HUES64 (cell line): Measurements from ENCODE around the gene ENTPD3.

ENCODE experiments used
- H3K27ac ChIP-seq: 2 replicates; pipeline ENCODE4 v1.7.0; 2013; ENCODE audit warnings: low read depth, low read length, inconsistent platforms
- H3K27me3 ChIP-seq: 2 replicates; pipeline ENCODE4 v1.6.1; 2013; ENCODE audit warnings: mild to moderate bottlenecking, low read length; ENCODE audit not compliant: insufficient read depth
- H3K36me3 ChIP-seq: 2 replicates; pipeline ENCODE4 v1.6.1; 2013; ENCODE audit warnings: mild to moderate bottlenecking, low read length; ENCODE audit not compliant: insufficient read depth
- H3K4me1 ChIP-seq: 2 replicates; pipeline ENCODE4 v1.6.1; 2013; ENCODE audit warnings: mild to moderate bottlenecking, low read length, moderate library complexity; ENCODE audit not compliant: insufficient read depth
- H3K4me3 ChIP-seq: 2 replicates; pipeline ENCODE4 v1.5.1; 2013; ENCODE audit warnings: mild to moderate bottlenecking, low read length, moderate library complexity
- H3K9ac ChIP-seq: 2 replicates; pipeline ENCODE4 v1.6.1; 2013; ENCODE audit warnings: mild to moderate bottlenecking, low read depth, low read length
- H3K9me3 ChIP-seq: 2 replicates; pipeline ENCODE4 v1.6.1; 2013; ENCODE audit warnings: low read depth, low read length; ENCODE audit not compliant: insufficient read depth
- WGBS: fragments of 150-250, 120-280 bp; methylation state at CpG from one replicate; pipeline ENCODE4 v1.1.7; 2013; ENCODE audit warnings: missing lambda C conversion rate; 5-methylcytosine and 5-hydroxymethylcytosine counted together

ENTPD3 gene

DNA sequence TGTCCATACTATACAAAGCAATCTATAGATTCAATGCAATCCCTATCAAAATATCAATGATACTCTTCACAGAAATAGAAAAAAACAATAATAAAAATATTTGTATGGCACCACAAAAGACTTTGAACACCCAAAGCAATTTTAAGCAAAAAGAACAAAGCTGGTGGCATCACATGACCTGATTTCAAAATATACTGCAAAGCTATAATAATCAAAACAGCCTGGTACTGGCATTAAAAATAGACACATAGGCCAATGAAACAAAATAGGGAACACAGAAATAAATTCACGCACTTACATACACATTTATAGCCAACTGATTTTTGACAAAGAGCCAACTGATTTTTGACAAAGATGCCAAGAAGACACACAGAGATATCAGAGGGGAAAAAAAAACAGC lies 9.2 kb upstream of the ENTPD3 start:
- Histone ChIP-seq H3K4me1 (no peaks in the 10 kb centered on the region), H3K27ac (no peak overlapping the region), H3K36me3 (no peaks in the 10 kb centered on the region), H3K27me3 (no peaks in the 10 kb centered on the region), H3K4me3 (no peak overlapping the region), H3K9ac (no peak overlapping the region), H3K9me3 (no peaks in the 10 kb centered on the region)
- 95% methylated on average over 1 of the region's 1 CpG for WGBS

DNA sequence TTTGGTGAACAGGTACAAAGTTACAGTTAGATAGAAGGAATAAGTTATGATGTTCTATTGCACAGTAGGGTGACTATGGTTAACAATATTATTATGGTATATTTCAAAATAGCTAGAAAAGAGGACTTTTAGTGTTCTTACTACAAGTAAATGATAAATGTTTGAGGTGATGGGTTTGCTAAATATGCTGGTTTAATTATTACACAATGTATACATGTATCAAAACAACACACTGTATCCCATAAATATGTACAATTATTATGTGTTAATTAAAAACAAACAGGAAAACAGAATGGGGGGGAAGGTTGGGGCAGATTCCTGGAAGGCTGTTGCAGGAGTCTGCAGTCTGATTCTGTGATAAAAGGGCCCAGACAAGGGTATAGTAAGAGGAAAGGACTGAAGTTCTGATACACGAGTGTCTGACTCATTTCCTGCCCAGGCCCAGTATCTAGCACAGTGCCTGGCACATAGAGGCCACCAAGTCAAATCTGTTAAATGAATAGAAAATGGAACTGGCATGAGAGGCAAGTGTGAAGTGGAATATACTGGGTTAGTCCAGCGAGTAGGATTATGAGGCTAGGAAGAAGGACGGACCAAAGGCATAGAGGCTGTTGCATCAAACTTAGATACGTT lies 7.2 kb upstream of the ENTPD3 start:
- no peak overlapping the region for H3K4me3 ChIP-seq
- WGBS = 82% methylated on average over 4 of the region's 4 CpGs
- H3K27ac ChIP-seq = no peak overlapping the region
- no peaks in the 10 kb centered on the region for H3K9me3 ChIP-seq
- H3K27me3 ChIP-seq = no peaks in the 10 kb centered on the region
- H3K4me1 ChIP-seq = no peaks in the 10 kb centered on the region
- H3K36me3 ChIP-seq = no peaks in the 10 kb centered on the region
- H3K9ac ChIP-seq = no peak overlapping the region

DNA sequence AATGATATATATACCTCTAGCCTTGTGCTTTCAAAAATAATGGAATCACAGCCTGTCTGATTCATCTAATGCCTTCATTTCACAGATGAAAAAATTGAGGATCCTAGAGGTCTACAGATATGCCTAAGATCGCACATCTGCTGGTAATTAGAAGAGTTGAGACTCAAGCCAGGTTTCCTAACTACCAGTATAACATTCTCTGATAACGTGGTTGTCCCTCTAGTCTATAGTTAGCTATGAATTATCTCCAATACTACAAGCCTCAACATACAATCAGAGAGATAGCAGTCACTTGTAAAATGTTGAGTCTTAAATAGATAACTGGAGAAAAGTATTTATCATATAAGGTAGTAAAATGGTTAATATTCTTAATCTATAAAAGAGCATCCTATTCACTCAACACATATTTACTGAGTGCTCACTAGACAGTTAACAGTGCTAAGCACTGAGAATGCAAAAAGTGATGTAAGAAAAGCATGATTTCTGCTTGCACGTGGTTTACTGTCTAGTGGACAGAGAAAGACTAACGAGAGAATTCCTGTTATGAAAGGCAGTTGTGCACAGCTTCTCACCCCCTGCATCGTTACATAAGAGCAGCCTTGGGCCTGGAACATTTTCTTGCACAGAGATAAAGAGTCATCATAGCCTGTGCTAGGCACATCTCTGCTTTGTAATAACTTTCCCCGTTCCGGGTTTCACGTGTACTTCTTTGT lies 4.9 kb upstream of the ENTPD3 start:
- H3K9me3 ChIP-seq = no peaks in the 10 kb centered on the region
- H3K4me1 ChIP-seq = no peaks in the 10 kb centered on the region
- H3K4me3 ChIP-seq = no peak overlapping the region
- peaks cover 13% of the 10 kb centered on the region for H3K27me3 ChIP-seq
- no peak overlapping the region for H3K27ac ChIP-seq
- no peak overlapping the region for H3K9ac ChIP-seq
- WGBS = 94% methylated on average over 7 of the region's 8 CpGs
- no peaks in the 10 kb centered on the region for H3K36me3 ChIP-seq

DNA sequence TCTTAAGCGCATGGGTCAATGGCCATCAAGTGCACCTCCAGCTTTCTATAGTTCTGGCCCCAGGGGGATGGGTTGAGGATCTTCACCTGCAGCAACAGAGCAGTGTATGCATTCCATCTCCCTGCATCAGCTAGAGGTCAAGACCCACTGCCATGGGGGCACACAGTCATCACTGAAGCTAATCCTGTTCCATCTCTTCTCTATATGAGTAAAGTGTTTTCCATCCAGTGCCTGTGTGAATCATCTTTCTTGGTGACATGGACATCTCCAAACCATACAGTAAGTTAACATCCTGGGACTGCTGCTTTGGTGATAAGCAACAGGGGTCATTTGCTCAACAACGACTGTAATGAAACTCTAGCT lies 4.4 kb upstream of the ENTPD3 start:
- H3K27me3 ChIP-seq = peaks cover 19% of the 10 kb centered on the region
- H3K36me3 ChIP-seq = no peaks in the 10 kb centered on the region
- H3K4me3 ChIP-seq = no peak overlapping the region
- H3K9ac ChIP-seq = no peak overlapping the region
- no peak overlapping the region for H3K27ac ChIP-seq
- H3K9me3 ChIP-seq = no peaks in the 10 kb centered on the region
- peaks cover 2% of the 10 kb centered on the region; the same call in 1 of the 2 replicates for H3K4me1 ChIP-seq
- 91% methylated on average over 2 of the region's 2 CpGs for WGBS

DNA sequence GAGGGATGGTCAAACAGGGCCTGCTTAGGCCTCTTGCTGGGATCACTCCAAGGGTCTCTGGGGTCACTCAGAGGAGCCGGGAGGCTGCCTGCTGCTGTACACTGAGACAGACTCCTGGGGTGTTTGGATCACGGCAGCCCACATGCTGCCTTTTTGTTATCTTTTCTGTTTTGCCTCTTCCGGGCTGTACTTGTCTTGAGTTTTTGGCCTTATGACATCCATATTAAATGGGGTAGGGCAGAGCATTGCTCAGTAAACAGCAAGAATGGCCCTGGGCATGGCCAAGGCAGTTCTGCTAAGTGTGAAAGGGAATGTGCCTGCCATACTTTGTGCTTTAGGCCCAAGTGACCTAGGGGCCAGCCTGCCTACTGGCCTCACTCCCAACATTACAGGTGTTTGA lies 771 bp upstream of the ENTPD3 start:
- Histone ChIP-seq H3K36me3 (no peaks in the 10 kb centered on the region), H3K4me1 (peaks cover 6% of the 10 kb centered on the region; the same call in 1 of the 2 replicates), H3K4me3 (peak overlapping the region; percentile 71; the same call in 1 of the 2 replicates), H3K27ac (no peak overlapping the region), H3K9ac (no peak overlapping the region), H3K9me3 (no peaks in the 10 kb centered on the region), H3K27me3 (peaks cover 45% of the 10 kb centered on the region)
- 91% methylated on average over 3 of the region's 3 CpGs for WGBS

DNA sequence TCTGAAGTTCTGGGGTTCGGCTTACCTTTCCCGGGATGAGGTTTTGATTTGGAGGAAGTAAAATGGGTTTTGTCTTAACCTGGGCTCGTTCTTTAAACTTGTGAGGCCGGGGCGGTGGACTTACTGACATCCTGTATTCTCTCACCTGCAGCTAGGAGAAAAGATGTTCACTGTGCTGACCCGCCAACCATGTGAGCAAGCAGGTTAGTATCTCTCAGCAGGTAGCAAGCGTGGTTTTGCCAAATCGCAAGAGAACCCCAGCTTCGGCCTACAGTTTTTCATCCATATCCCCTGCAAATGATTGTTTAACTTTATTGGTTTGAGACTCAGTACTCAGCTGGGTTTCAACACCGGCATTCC lies 891 bp downstream of the ENTPD3 start:
- Histone ChIP-seq H3K27ac (no peak overlapping the region), H3K9me3 (no peaks in the 10 kb centered on the region), H3K4me1 (peaks cover 6% of the 10 kb centered on the region; the same call in 1 of the 2 replicates), H3K9ac (no peak overlapping the region), H3K27me3 (peaks cover 45% of the 10 kb centered on the region), H3K4me3 (peak overlapping the region; percentile 71), H3K36me3 (no peaks in the 10 kb centered on the region)
- WGBS = 81% methylated on average over 10 of the region's 10 CpGs

DNA sequence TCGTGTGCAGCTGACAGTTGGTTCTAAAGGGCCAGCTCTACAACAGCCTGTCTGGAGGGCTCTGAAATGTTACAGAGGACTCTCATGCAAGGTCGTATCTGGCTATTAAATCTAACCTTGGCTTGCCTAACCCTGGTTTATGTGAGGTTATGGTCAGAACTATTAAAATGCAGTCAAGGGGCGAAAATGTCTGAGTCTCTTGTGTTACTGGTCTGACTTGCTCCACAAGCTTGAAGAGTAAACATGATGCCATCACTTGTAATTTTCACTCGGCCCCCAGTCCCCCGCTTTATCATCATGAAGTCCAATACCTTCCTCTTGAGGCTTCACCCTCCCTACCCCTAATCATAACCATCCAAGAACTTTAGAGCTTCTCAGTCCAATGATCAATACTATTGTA lies 9.4 kb downstream of the ENTPD3 start:
- 85% methylated on average over 5 of the region's 5 CpGs for WGBS
- no peaks in the 10 kb centered on the region for H3K36me3 ChIP-seq
- no peaks in the 10 kb centered on the region for H3K4me1 ChIP-seq
- H3K4me3 ChIP-seq = no peak overlapping the region
- H3K9me3 ChIP-seq = no peaks in the 10 kb centered on the region
- no peak overlapping the region for H3K9ac ChIP-seq
- no peaks in the 10 kb centered on the region for H3K27me3 ChIP-seq
- H3K27ac ChIP-seq = no peak overlapping the region

DNA sequence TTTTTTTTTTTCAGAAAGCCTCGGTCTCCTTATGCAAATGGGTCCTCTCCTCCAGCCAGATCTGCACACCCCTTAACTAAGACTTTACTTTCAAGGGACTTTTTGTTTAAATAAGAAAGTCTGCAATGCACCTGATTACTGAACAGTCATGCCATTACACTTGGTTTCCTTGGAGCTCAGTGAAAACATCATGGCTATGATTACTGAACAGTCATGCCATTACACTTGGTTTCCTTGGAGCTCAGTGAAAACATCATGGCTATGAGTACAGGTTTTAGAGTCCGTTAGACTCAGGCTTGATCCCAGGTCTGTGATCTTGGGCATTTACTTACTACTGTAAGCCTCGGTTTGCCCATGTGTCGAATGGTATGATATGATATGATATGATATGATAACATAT lies 10.1 kb downstream of the ENTPD3 start:
- H3K4me3 ChIP-seq = no peak overlapping the region

DNA sequence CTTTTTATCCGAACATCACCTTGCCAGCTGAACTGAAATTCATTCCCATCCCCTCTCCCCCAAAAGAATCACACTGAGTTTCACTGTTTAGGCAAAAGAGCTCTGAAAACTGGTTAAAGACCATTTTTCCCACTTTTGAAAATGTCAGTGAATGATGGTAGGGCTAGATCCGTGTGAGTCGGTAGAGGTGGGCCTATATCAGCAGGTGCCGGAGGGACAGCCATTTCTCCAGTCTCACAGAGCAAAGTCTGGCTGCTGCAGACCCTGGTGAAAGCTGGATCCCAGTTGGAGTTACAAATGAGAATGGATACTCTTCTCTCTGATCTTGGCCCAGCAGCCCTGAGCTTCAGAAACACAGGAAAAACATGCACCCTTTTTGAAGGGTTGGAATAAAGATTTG lies 10.9 kb downstream of the ENTPD3 start:
- Histone ChIP-seq H3K4me1 (no peaks in the 10 kb centered on the region), H3K27me3 (no peaks in the 10 kb centered on the region), H3K9me3 (no peaks in the 10 kb centered on the region), H3K27ac (no peak overlapping the region), H3K36me3 (no peaks in the 10 kb centered on the region), H3K9ac (no peak overlapping the region), H3K4me3 (no peak overlapping the region)
- WGBS = 85% methylated on average over 4 of the region's 4 CpGs

More for the DNA sequence above, 10.1 kb downstream of the ENTPD3 start:
- no peaks in the 10 kb centered on the region for H3K4me1 ChIP-seq
- H3K36me3 ChIP-seq = no peaks in the 10 kb centered on the region
- H3K27me3 ChIP-seq = no peaks in the 10 kb centered on the region
- 90% methylated on average over 2 of the region's 4 CpGs for WGBS
- no peak overlapping the region for H3K27ac ChIP-seq
- H3K9ac ChIP-seq = no peak overlapping the region
- no peaks in the 10 kb centered on the region for H3K9me3 ChIP-seq

DNA sequence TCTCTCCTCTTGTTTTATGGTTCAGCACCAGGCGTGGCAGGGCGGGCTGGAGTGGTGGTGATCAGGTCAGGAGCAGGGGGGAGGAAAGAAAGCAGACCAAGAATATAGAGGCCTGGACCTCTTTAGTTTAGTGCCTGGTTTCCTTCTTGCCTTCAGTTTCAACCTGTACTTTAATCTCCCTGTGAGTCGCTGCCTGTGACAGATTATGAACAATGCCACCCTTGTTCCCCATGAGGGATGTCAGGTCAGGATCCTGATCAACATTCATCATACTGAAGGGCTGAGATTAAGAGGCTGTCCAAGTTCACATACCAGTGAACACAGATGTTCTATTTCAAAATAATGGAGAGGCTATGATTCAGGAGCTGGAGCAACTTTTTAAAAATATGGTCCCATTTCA lies 11.4 kb downstream of the ENTPD3 start:
- H3K27ac ChIP-seq = no peak overlapping the region
- WGBS = 90% methylated on average over 3 of the region's 3 CpGs
- H3K27me3 ChIP-seq = no peaks in the 10 kb centered on the region
- H3K9me3 ChIP-seq = no peaks in the 10 kb centered on the region
- no peaks in the 10 kb centered on the region for H3K4me1 ChIP-seq
- H3K9ac ChIP-seq = no peak overlapping the region
- H3K4me3 ChIP-seq = no peak overlapping the region
- H3K36me3 ChIP-seq = no peaks in the 10 kb centered on the region

DNA sequence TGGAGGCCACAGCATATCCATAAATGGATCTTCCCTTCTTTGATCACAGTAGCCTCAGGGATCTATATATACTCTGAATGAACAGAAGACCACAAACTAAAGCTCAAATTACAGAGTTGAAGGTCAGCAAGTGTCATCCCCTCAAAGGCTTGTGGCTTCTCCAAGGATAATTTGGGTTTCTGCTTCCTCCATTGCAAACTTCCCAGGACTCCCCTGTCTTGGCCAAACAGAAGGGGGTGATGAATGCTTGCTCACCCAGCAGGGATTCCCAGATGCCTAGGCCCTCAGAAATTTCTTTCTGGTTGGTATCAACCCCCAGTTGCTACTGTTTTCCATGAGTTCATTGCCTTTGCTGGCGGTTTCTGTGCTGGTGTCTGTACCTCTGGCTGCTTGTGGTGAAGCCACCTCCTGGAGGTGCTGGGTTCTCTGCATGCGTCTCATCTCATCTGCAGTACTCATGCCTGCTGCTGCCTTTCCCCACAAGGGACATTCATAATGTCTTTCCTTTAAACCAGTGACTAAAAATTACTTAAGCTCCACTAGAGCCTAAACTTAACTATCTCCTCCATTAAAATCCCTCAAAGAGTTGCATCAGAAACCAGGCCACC lies 17.7 kb downstream of the ENTPD3 start:
- WGBS = 94% methylated on average over 2 of the region's 2 CpGs

More for the DNA sequence above, 17.7 kb downstream of the ENTPD3 start:
- no peaks in the 10 kb centered on the region for H3K4me1 ChIP-seq
- H3K4me3 ChIP-seq = no peak overlapping the region
- no peaks in the 10 kb centered on the region for H3K9me3 ChIP-seq
- H3K27me3 ChIP-seq = no peaks in the 10 kb centered on the region
- no peak overlapping the region for H3K27ac ChIP-seq
- H3K9ac ChIP-seq = no peak overlapping the region
- H3K36me3 ChIP-seq = no peaks in the 10 kb centered on the region
